ENCODE data around the gene NXNL1. TPM values are rescaled to one million over a fixed set of nuclear protein-coding genes. Genes with fewer than 3 reads are reported as not detected.

Gene NXNL1
- total RNA-seq, 4 donors from 2014 or later, result not detected

DNA sequence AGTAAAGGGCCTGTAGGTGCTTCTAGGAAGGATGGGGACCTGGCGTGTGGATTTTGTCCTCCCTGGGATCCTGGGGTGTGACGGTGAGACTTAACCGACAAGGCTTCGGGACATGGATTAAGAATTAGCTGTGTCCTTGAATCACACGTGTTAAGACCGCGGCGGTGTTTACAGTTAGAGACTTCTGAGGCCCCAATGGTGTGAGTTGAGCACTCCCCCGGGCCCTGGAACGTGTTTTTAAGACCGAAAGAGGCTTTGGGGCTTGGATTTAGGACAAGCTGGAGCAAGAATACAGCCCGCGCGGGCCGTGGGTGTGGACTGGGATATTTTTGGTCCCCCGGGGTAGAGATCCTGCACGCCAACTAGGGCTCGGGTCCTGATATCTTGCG, 8.4 kb upstream of the NXNL1 start:
- no peak for DNase-seq
- H3K27me3 ChIP-seq, result no peaks in the 10 kb centered on the region
- peak overlapping the region; percentile 82 to 88 (median 87) for H3K27ac ChIP-seq
- H3K4me3 ChIP-seq, result peak overlapping the region; percentile 22 to 88 (median 64)
- 14% methylated on average over 19 of the region's 19 CpGs; no CpG with 5 or more reads in 1 of the 2 donors for WGBS, 2 donors (ENCODE audit: low coverage in 1 of 2)
- in situ Hi-C loops (cut with MboI; ENCODE audit: low pct_ligation_motif_present in 1 of 4, low pct_unique_long_range_greater_than_20kb in 1 of 4, low sequenced_read_pairs in 3 of 4), result loop anchor here in 2 of 4 donors (10.0 kb wide), 2 partner anchors 74 to 124 kb away; partner anchors contain the start of gene CCDC194 (in 1 of the 2)
- H3K36me3 ChIP-seq, result no peaks in the 10 kb centered on the region
- intact Hi-C loops (cut with DNase I; ENCODE audit: low total_unique reads), result loop anchor here (5.0 kb wide), 1 partner anchor 122 kb away; no protein-coding TSS in a partner anchor
- no peaks in the 10 kb centered on the region for H3K9me3 ChIP-seq
- peaks cover 13 to 40% (median 22%) of the 10 kb centered on the region in 4 donors for H3K4me1 ChIP-seq
- TF ChIP-seq, protein P1, sequence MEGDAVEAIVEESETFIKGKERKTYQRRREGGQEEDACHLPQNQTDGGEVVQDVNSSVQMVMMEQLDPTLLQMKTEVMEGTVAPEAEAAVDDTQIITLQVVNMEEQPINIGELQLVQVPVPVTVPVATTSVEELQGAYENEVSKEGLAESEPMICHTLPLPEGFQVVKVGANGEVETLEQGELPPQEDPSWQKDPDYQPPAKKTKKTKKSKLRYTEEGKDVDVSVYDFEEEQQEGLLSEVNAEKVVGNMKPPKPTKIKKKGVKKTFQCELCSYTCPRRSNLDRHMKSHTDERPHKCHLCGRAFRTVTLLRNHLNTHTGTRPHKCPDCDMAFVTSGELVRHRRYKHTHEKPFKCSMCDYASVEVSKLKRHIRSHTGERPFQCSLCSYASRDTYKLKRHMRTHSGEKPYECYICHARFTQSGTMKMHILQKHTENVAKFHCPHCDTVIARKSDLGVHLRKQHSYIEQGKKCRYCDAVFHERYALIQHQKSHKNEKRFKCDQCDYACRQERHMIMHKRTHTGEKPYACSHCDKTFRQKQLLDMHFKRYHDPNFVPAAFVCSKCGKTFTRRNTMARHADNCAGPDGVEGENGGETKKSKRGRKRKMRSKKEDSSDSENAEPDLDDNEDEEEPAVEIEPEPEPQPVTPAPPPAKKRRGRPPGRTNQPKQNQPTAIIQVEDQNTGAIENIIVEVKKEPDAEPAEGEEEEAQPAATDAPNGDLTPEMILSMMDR (IDR thresholded peaks at IDR 0.05), result no peak
- TF ChIP-seq EP300 (IDR thresholded peaks at IDR 0.05; ENCODE audit: low read depth) (no peak), POLR2AphosphoS5 (IDR thresholded peaks at IDR 0.05) (no peak), POLR2A (IDR thresholded peaks at IDR 0.05) (no peak)

DNA sequence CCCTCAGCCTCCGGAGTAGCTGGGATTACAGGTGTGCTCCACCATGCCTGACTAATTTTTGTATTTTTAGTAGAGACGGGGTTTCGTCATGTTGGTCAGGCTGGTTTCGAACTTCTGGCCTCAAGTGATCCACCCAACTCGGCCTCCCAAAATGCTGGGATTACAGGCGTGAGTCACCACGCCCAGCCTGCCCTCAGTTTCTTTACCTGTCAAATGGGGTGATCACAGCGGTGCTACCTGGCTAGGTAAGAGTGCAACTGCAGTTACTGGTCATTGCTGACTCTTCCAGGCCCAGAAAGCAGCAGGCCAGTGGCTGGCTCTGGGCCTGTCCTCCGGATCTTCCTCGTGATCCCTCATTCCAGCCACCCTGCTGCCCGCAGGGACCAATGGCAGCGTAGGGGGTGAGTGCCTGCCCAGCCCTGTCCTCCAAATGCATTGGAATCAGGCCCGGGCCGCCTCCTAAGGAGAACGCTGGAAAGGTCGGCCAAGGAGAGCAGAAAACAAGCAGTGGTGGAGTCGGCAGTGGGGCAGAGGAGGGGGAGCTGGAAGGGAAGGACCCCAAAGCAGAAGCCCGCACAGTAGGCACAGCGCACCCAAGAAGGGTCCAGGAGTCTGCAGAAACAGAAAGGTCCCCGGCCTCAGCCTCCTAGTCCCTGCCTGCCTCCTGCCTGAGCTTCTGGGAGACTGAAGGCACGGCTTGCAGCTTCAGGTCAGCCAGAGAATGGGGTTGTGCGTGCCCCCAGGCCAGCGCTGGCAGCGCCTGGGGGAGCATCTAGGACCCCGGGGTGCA, 7.8 kb upstream of the NXNL1 start:
- no peaks in the 10 kb centered on the region for H3K36me3 ChIP-seq
- peaks cover 13 to 40% (median 22%) of the 10 kb centered on the region in 4 donors for H3K4me1 ChIP-seq
- intact Hi-C loops (cut with DNase I; ENCODE audit: low total_unique reads) (loop anchor here (5.0 kb wide), 1 partner anchor 121 kb away; no protein-coding TSS in a partner anchor), in situ Hi-C loops (cut with MboI; ENCODE audit: low pct_ligation_motif_present in 1 of 4, low pct_unique_long_range_greater_than_20kb in 1 of 4, low sequenced_read_pairs in 3 of 4) (loop anchor here in 2 of 4 donors (10.0 kb wide), 2 partner anchors 74 to 124 kb away; partner anchors contain the start of gene CCDC194 (in 1 of the 2))
- H3K27ac ChIP-seq, result peak overlapping the region; percentile 82 to 88 (median 87)
- 70 to 77% methylated on average over 4 to 21 of the region's 25 CpGs for WGBS, 2 donors (ENCODE audit: low coverage in 1 of 2)
- H3K27me3 ChIP-seq, result no peaks in the 10 kb centered on the region
- peak; percentile 38 for DNase-seq
- H3K4me3 ChIP-seq, result peak overlapping the region in 3 of 4 donors; percentile 52 to 88 (median 76)
- H3K9me3 ChIP-seq, result no peaks in the 10 kb centered on the region
- TF ChIP-seq, protein P1 (IDR thresholded peaks at IDR 0.05), result no peak
- no peak for TF ChIP-seq POLR2AphosphoS5 (IDR thresholded peaks at IDR 0.05)

DNA sequence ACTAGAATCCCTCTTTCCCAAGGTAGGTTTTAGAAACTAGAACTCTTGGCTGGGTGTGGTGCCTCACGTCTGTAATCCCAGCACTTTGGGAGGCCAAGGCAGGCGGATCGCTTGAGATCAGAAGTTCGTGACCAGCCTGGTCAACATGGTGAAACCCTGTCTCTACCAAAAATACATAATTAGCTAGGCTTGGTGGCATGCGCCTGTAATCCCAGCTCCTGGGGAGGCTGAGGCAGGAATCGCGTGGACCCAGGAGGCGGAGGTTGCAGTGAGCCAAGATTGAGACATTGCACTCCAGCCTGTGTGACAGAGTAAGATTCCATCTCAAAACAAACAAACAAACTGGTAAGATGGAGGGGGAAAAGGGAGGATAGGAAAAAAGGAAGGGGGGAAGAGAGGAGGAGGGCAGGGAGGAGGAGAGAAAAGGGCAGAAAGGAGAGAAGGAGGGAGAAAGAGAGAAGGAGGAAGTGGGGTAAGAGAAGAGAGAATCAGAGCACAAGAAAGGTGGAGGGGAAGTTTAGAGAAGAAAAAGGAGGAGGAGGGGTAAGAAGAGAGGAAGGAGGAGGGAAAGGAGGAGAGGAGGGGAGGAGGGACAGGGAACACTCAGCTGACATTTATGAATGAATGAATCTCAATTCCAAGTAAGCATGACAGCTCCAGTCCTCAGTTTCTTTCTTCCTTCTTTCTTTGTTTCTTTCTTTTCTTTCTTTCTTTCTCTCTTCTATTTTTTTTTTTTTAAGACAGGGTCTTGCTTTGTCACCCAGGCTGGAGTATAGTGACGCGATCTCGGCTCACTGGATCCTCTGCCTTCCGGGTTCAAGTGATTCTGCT, 7.0 kb upstream of the NXNL1 start:
- no peak overlapping the region for H3K4me3 ChIP-seq
- in situ Hi-C loops (cut with MboI; ENCODE audit: low pct_ligation_motif_present in 1 of 4, low pct_unique_long_range_greater_than_20kb in 1 of 4, low sequenced_read_pairs in 3 of 4), result loop anchor here in 2 of 4 donors (10.0 kb wide), 2 partner anchors 73 to 123 kb away; partner anchors contain the start of gene CCDC194 (in 1 of the 2)

More for the DNA sequence above, 7.0 kb upstream of the NXNL1 start:
- WGBS, 2 donors (ENCODE audit: low coverage in 1 of 2), result 37 to 66% methylated on average over 6 to 12 of the region's 12 CpGs
- no peak for DNase-seq
- intact Hi-C loops (cut with DNase I; ENCODE audit: low total_unique reads), result loop anchor here (5.0 kb wide), 1 partner anchor 120 kb away; no protein-coding TSS in a partner anchor
- H3K36me3 ChIP-seq, result no peaks in the 10 kb centered on the region
- no peaks in the 10 kb centered on the region for H3K9me3 ChIP-seq
- no peak for TF ChIP-seq POLR2AphosphoS5 (IDR thresholded peaks at IDR 0.05)
- no peak for TF ChIP-seq POLR2A (IDR thresholded peaks at IDR 0.05)
- TF ChIP-seq, protein P1 (IDR thresholded peaks at IDR 0.05), result no peak
- TF ChIP-seq EP300 (IDR thresholded peaks at IDR 0.05; ENCODE audit: low read depth), result no peak
- peak overlapping the region in 3 of 4 donors; percentile 82 to 88 (median 88) for H3K27ac ChIP-seq
- no peaks in the 10 kb centered on the region for H3K27me3 ChIP-seq
- peaks cover 13 to 36% (median 22%) of the 10 kb centered on the region in 4 donors for H3K4me1 ChIP-seq

Data from transverse colon (tissue), 4 donors.